CD4-positive, alpha-beta T cell treated with Interleukin-2 at 100 ng/mL for 4 hours (primary cell): ENCODE data around the gene FXYD5.
"Not testable (repeated sequence)": the region's sequence is repeated elsewhere in the genome, so short reads cannot be mapped to it uniquely, and the experiment has no call there.

Source experiments
- DNase-seq: peaks from one replicate; pipeline ENCODE4 v3.0.0-alpha.2; 2020; ENCODE audit warnings: low spot score

Gene FXYD5

GRCh38 chr19:35179830-35180229 is 25.3 kb downstream of the FXYD5 start:
- no peak for DNase-seq

GRCh38 chr19:35181387-35181786 is 26.9 kb downstream of the FXYD5 start:
- DNase-seq, result no peak

GRCh38 chr19:35184267-35184666 is 29.7 kb downstream of the FXYD5 start:
- DNase-seq, result no peak

- no peak for DNase-seq
Measured at GRCh38 chr19:35184884-35185283, 30.3 kb downstream of the FXYD5 start.

- no peak for DNase-seq
Measured at GRCh38 chr19:35194012-35194984, 39.8 kb downstream of the FXYD5 start.

- DNase-seq, result no peak
Measured at GRCh38 chr19:35195830-35196229, 41.3 kb downstream of the FXYD5 start.

GRCh38 chr19:35196861-35197260 is 42.3 kb downstream of the FXYD5 start:
- DNase-seq, result not testable (repeated sequence)

- DNase-seq, result no peak
Measured at GRCh38 chr19:35199481-35199880, 44.9 kb downstream of the FXYD5 start.

- no peak for DNase-seq
Measured at GRCh38 chr19:35202722-35203688, 48.5 kb downstream of the FXYD5 start.

GRCh38 chr19:35204799-35205732 is 50.5 kb downstream of the FXYD5 start:
- no peak for DNase-seq

- DNase-seq, result no peak
Measured at GRCh38 chr19:35205733-35206323, 51.3 kb downstream of the FXYD5 start.

GRCh38 chr19:35206379-35206778 is 51.8 kb downstream of the FXYD5 start:
- peak; percentile 92 for DNase-seq

- no peak for DNase-seq
Measured at GRCh38 chr19:35206855-35207254, 52.3 kb downstream of the FXYD5 start.

- DNase-seq, result peak; percentile 77
Measured at GRCh38 chr19:35207391-35207871, 52.9 kb downstream of the FXYD5 start.

- DNase-seq, result no peak
Measured at GRCh38 chr19:35208121-35208520, 53.6 kb downstream of the FXYD5 start.

- DNase-seq, result no peak
Measured at GRCh38 chr19:35209646-35210045, 55.1 kb downstream of the FXYD5 start.

GRCh38 chr19:35211545-35212230 is 57.2 kb downstream of the FXYD5 start:
- peak; percentile 88 for DNase-seq

- no peak for DNase-seq
Measured at GRCh38 chr19:35212241-35212640, 57.7 kb downstream of the FXYD5 start.

- DNase-seq, result peak; percentile 96
Measured at GRCh38 chr19:35213663-35214632, 59.4 kb downstream of the FXYD5 start.
